ENCODE data around the gene PRKD2. TPM values are rescaled to one million over a fixed set of nuclear protein-coding genes. Genes with fewer than 3 reads are reported as not detected.
A peak's percentile ranks its signal among the peaks of the same experiment; 100 is the strongest.

Gene PRKD2
- total and polyA plus RNA-seq, 4 donors = 7.3 to 14.4 (median 9.3) TPM

DNA sequence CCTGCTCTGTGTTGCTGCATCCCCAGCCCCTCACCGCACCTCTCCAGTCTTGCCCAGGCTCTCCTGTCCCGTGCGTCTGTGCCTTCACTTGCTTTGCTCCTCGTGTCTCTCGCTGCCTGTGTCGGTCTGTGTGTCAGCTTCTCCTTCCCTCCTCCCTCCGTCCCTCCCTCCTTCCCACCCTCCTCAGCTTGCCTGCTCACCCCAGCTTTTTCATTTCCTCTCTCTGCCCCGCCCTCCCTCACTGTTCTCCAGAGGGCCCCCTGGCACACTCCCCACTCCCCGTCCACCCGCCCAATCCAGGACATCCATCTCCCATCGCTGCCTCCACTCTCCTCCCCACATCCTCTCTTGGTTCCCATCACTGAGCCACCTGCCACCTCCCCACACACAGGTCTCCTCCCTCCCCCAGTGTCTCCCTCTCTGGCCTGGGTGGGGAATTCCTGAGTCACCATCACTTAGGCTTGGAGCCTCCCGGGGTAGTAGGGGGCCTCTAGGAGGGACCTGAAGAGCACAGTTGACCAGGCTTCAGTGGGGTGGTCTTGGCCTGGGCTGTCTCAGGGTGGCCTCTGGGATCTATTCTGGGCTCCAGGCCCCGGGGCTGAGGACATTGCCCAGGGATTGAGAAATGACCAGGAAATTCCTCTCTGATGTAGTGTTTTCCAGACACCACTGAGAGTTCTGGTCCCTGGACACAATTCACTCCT lies 91.8 kb downstream of the PRKD2 start, which contains the start of gene PTGIR:
Gene PTGIR, minus strand, starts transcription at position 132 of the 704 bp plus-strand sequence. CDS start 864 bp downstream, outside the sequence.
- Histone ChIP-seq H3K27me3 (ENCODE audit: control insufficient read depth in 4 of 4, insufficient read depth in 4 of 4, low read length in 3 of 4) (no peaks in the 10 kb centered on the region), H3K36me3 (ENCODE audit: control insufficient read depth in 4 of 4, insufficient read depth in 3 of 4, low read depth in 1 of 4, low read length in 3 of 4) (no peaks in the 10 kb centered on the region), H3K9ac (ENCODE audit: low read depth in 1 of 2, low read length in 2 of 2) (no peak within 1 kb of the TSS), H3K4me1 (ENCODE audit: control insufficient read depth in 4 of 4, insufficient read depth in 4 of 4, low read length in 3 of 4) (peaks cover 0 to 3% (median 0%) of the 10 kb centered on the region in 4 donors), H3K9me3 (ENCODE audit: control insufficient read depth in 4 of 4, low read length in 3 of 4) (no peaks in the 10 kb centered on the region), H3K4me3 (ENCODE audit: low read depth in 1 of 3, low read length in 3 of 3) (peak within 1 kb of the TSS in 1 of 3 donors; percentile 11), H3K27ac (ENCODE audit: low read depth in 1 of 2, low read length in 2 of 2) (peak within 1 kb of the TSS; percentile 62 to 75)
- 39% methylated on average over 13 of the region's 13 CpGs for WGBS
- DNase-seq (ENCODE audit: low spot score) = no peak
- TF ChIP-seq, protein P1, sequence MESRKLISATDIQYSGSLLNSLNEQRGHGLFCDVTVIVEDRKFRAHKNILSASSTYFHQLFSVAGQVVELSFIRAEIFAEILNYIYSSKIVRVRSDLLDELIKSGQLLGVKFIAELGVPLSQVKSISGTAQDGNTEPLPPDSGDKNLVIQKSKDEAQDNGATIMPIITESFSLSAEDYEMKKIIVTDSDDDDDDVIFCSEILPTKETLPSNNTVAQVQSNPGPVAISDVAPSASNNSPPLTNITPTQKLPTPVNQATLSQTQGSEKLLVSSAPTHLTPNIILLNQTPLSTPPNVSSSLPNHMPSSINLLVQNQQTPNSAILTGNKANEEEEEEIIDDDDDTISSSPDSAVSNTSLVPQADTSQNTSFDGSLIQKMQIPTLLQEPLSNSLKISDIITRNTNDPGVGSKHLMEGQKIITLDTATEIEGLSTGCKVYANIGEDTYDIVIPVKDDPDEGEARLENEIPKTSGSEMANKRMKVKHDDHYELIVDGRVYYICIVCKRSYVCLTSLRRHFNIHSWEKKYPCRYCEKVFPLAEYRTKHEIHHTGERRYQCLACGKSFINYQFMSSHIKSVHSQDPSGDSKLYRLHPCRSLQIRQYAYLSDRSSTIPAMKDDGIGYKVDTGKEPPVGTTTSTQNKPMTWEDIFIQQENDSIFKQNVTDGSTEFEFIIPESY (IDR thresholded peaks at IDR 0.05) = no peak
- TF ChIP-seq, protein P2, sequence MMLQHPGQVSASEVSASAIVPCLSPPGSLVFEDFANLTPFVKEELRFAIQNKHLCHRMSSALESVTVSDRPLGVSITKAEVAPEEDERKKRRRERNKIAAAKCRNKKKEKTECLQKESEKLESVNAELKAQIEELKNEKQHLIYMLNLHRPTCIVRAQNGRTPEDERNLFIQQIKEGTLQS (IDR thresholded peaks at IDR 0.05) = no peak
- TF ChIP-seq RXRA (IDR thresholded peaks at IDR 0.05) (peak; percentile 12 to 18), SP1 (IDR thresholded peaks at IDR 0.05) (peak; percentile 38), HNF4A (conservative IDR thresholded peaks at IDR 0.05) (no peak), NR2F2 (IDR thresholded peaks at IDR 0.05) (peak; percentile 33)

Small RNA genes lying within 50 kb of the gene (small RNA-seq; reads per million reads assigned to genes)
- gene MIR320E (not detected), gene RF00019 (not detected), gene RN7SL364P (0.46 reads per million, percentile 53 among the genes with 10 or more reads in this experiment)

Other genes starting within 250 kb of the PRKD2 start
- under 1 TPM; 0.17 to 0.93 TPM for gene PNMA8A, start 245.6 kb downstream of the PRKD2 start, total RNA-seq
- gene PNMA8A, start 245.6 kb downstream of the PRKD2 start, polyA plus RNA-seq = under 1 TPM in 1 of 2 donors, not detected in 1; 0.22 TPM
- gene PNMA8B, start 221.2 kb downstream of the PRKD2 start, total RNA-seq = under 1 TPM; 0.51 to 0.59 TPM
- gene PNMA8B, start 221.2 kb downstream of the PRKD2 start, polyA plus RNA-seq = under 1 TPM; 0.15 to 0.27 TPM
- gene CALM3, start 115.8 kb downstream of the PRKD2 start, total RNA-seq = 100 to 1,000 TPM in 1 of 2 donors, 10 to 100 TPM in 1; 73.3 to 112 TPM
- 10 to 100 TPM; 51.4 to 90.0 TPM for gene CALM3, start 115.8 kb downstream of the PRKD2 start, polyA plus RNA-seq
- 1 to 10 TPM; 1.4 to 2.8 TPM for gene PTGIR, start 92.0 kb downstream of the PRKD2 start, total RNA-seq
- 1 to 10 TPM; 2.9 to 5.9 TPM for gene PTGIR, start 92.0 kb downstream of the PRKD2 start, polyA plus RNA-seq
- not detected for gene GNG8, start 80.9 kb downstream of the PRKD2 start, total RNA-seq
- not detected for gene GNG8, start 80.9 kb downstream of the PRKD2 start, polyA plus RNA-seq
- 1 to 10 TPM; 1.0 to 1.1 TPM for gene DACT3, start 55.9 kb downstream of the PRKD2 start, total RNA-seq
- 1 to 10 TPM in 1 of 2 donors, under 1 TPM in 1; 0.32 to 1.4 TPM for gene DACT3, start 55.9 kb downstream of the PRKD2 start, polyA plus RNA-seq
- gene FKRP, start 28.9 kb upstream of the PRKD2 start, total RNA-seq = 10 to 100 TPM in 1 of 2 donors, 1 to 10 TPM in 1; 7.5 to 11.1 TPM
- 1 to 10 TPM; 2.5 to 8.8 TPM for gene FKRP, start 28.9 kb upstream of the PRKD2 start, polyA plus RNA-seq
- 10 to 100 TPM; 29.4 to 29.9 TPM for gene STRN4, start 29.3 kb upstream of the PRKD2 start, total RNA-seq
- gene STRN4, start 29.3 kb upstream of the PRKD2 start, polyA plus RNA-seq = 10 to 100 TPM in 1 of 2 donors, 1 to 10 TPM in 1; 9.5 to 20.2 TPM
- gene SLC1A5, start 71.5 kb upstream of the PRKD2 start, total RNA-seq = 10 to 100 TPM in 1 of 2 donors, 1 to 10 TPM in 1; 6.2 to 90.8 TPM
- 1 to 10 TPM; 1.5 to 6.0 TPM for gene SLC1A5, start 71.5 kb upstream of the PRKD2 start, polyA plus RNA-seq
- gene AP2S1, start 133.7 kb upstream of the PRKD2 start, total RNA-seq = 10 to 100 TPM; 28.3 to 71.2 TPM
- 100 to 1,000 TPM in 1 of 2 donors, 10 to 100 TPM in 1; 86.9 to 168 TPM for gene AP2S1, start 133.7 kb upstream of the PRKD2 start, polyA plus RNA-seq
- 10 to 100 TPM; 26.3 to 49.2 TPM for gene ARHGAP35, start 143.9 kb upstream of the PRKD2 start, total RNA-seq
- gene ARHGAP35, start 143.9 kb upstream of the PRKD2 start, polyA plus RNA-seq = 10 to 100 TPM; 15.5 to 17.2 TPM

Data from liver (tissue), 10 donors.